HL-60 (cell line): ENCODE measurements around the gene NDUFS2.

Source experiments
- CTCF ChIP-seq: IDR thresholded peaks from one replicate; pipeline ENCODE4 v1.5.1; 2011; ENCODE audit warnings: low read length, control low read depth, inconsistent platforms; ENCODE audit not compliant: insufficient read depth
- POLR2AphosphoS5 ChIP-seq: IDR thresholded peaks from 2 replicates; pipeline ENCODE4 v1.6.1; 2012; ENCODE audit warnings: low read depth

GRCh38 chr1:161185282-161185682 lies 16.9 kb upstream of the NDUFS2 start:
- TF ChIP-seq CTCF (no peak), POLR2AphosphoS5 (peak; percentile 66)
